Measurements from ENCODE around the gene POU2AF3.

GRCh38 chr11:111336062-111336461 is 37.7 kb downstream of the POU2AF3 start:
- TF ChIP-seq POLR2A (IDR thresholded peaks at IDR 0.05) (no peak), CTCF (IDR thresholded peaks at IDR 0.05) (no peak)
